HCT116 (cell line): ENCODE results near the gene FMC1. TPM values are rescaled to one million over a fixed set of nuclear protein-coding genes. Genes with fewer than 3 reads are reported as not detected.

ENCODE experiments used
- ATAC-seq: fragments of 200-7000 bp; cut with Tn5 transposase; 2 replicates; pipeline ENCODE4 v1.9.1; 2020; ENCODE audit warnings: mild to moderate bottlenecking, moderate library complexity
- BruUV-seq: library from RNA; stranded (reverse); fragments of 400-500 nt; replicated peaks from 2 replicates; lab custom pipeline; 2021; lab: Mats Ljungman, UMichigan
- CTCF ChIA-PET: fragments of 300-600 bp; sonication (Branson Sonifier 250); formaldehyde crosslinking; loops from one replicate; lab custom pipeline; 2021; ENCODE audit warnings: antibody characterized with exemption; lab: Charles Lee
- POLR2A ChIA-PET: fragments of 300-600, 350-600 bp; sonication (Branson Sonifier 250); formaldehyde crosslinking; loops from one replicate; lab custom pipeline; 2021; ENCODE audit warnings: antibody characterized with exemption; lab: Charles Lee
- RAD21 ChIA-PET, 2 experiments: fragments of 300-600 bp; sonication (Branson Sonifier 250); formaldehyde crosslinking; loops; one replicate each; lab custom pipeline; 2023; ENCODE audit warnings: low total read pairs in 2 of 2; ENCODE audit not compliant: uncharacterized antibody in 2 of 2, unreplicated experiment in 2 of 2, low non-redundant PET in 1 of 2; lab: Charles Lee
- DNase-seq: peaks from one replicate; pipeline ENCODE4 v3.0.0-alpha.2; 2010; ENCODE audit warnings: low read depth, low spot score
- H2AFZ ChIP-seq: fragments of 200-600 bp; shearing (Covaris generic), sonication (generic); 2 replicates; pipeline ENCODE4 v1.6.1; 2017; ENCODE audit warnings: low read depth, mixed run types, mixed read lengths, antibody characterized with exemption, low read length; ENCODE audit not compliant: poor library complexity, severe bottlenecking
- H3K27ac ChIP-seq: 2 replicates; pipeline ENCODE4 v1.5.1; 2012; ENCODE audit warnings: low read depth, low read length
- H3K27me3 ChIP-seq: fragments of 200-600 bp; sonication (generic); 2 replicates; pipeline ENCODE4 v1.6.1; 2016; ENCODE audit warnings: mixed run types, low read length, mixed read lengths; ENCODE audit not compliant: insufficient read depth
- H3K36me3 ChIP-seq, 2 experiments: fragments of 200-500 bp in 1 of 2; fragments of 200-600 bp in 1 of 2; sonication (Bioruptor generic) in 1 of 2; sonication (generic) in 1 of 2; 2 replicates each; pipeline versions ENCODE4 v1.5.1 to v1.6.1; 2014 to 2016; ENCODE audit warnings: low read length in 2 of 2, inconsistent platforms in 1 of 2, mixed read lengths in 1 of 2, mixed run types in 1 of 2; ENCODE audit not compliant: insufficient read depth in 2 of 2, control insufficient read depth in 1 of 2
- H3K4me1 ChIP-seq, 2 experiments: fragments of 200-600 bp in 1 of 2; sonication (generic) in 1 of 2; 2 replicates each; pipeline versions ENCODE4 v1.5.1 to v1.6.1; 2012 to 2017; ENCODE audit warnings: low read length in 2 of 2, inconsistent platforms in 1 of 2, mild to moderate bottlenecking in 1 of 2, mixed read lengths in 1 of 2, mixed run types in 1 of 2, moderate library complexity in 1 of 2; ENCODE audit not compliant: insufficient read depth in 2 of 2, control insufficient read depth in 1 of 2
- H3K4me2 ChIP-seq: fragments of 200-600 bp; sonication (generic); 2 replicates; pipeline ENCODE4 v1.6.1; 2017; ENCODE audit warnings: mixed run types, low read length, mixed read lengths
- H3K4me3 ChIP-seq, 2 experiments: fragments of 200-600 bp in 1 of 2; sonication (generic) in 1 of 2; replicated peaks in 1 of 2; 2 replicates each; pipeline ENCODE4 v1.5.1; 2011 to 2016; ENCODE audit warnings: low read length in 2 of 2, control low read depth in 1 of 2, low read depth in 1 of 2, mild to moderate bottlenecking in 1 of 2, mixed read lengths in 1 of 2, mixed run types in 1 of 2
- H3K79me2 ChIP-seq: fragments of 200-600 bp; sonication (generic); 2 replicates; pipeline ENCODE4 v1.6.1; 2017; ENCODE audit warnings: mild to moderate bottlenecking, mixed run types, low read length, moderate library complexity, mixed read lengths; ENCODE audit not compliant: insufficient read depth
- H3K9ac ChIP-seq: fragments of 200-600 bp; sonication (generic); 2 replicates; pipeline ENCODE4 v1.6.1; 2016; ENCODE audit warnings: low read length, mixed read lengths
- H3K9me2 ChIP-seq: fragments of 200-600 bp; sonication (generic), shearing (Covaris generic); 2 replicates; pipeline ENCODE4 v1.6.1; 2017; ENCODE audit warnings: mixed run types, mild to moderate bottlenecking, moderate library complexity; ENCODE audit not compliant: insufficient read depth
- H3K9me3 ChIP-seq, 2 experiments: fragments of 200-500 bp in 1 of 2; fragments of 200-600 bp in 1 of 2; sonication (Bioruptor generic) in 1 of 2; sonication (generic) in 1 of 2; 2 replicates each; pipeline ENCODE4 v1.6.1; 2014 to 2017; ENCODE audit warnings: low read length in 2 of 2, mixed read lengths in 2 of 2, inconsistent platforms in 1 of 2, low read depth in 1 of 2, mild to moderate bottlenecking in 1 of 2, mixed run types in 1 of 2, moderate library complexity in 1 of 2; ENCODE audit not compliant: control insufficient read depth in 1 of 2, insufficient read depth in 1 of 2
- H4K20me1 ChIP-seq: fragments of 200-600 bp; sonication (generic), shearing (Covaris generic); 2 replicates; pipeline ENCODE4 v1.6.1; 2017; ENCODE audit warnings: mixed run types, mild to moderate bottlenecking, moderate library complexity; ENCODE audit not compliant: insufficient read depth
- ATF3 ChIP-seq: IDR thresholded peaks from 2 replicates; pipeline ENCODE4 v1.6.1; 2012
- CBX3 ChIP-seq: IDR thresholded peaks from 2 replicates; pipeline ENCODE4 v1.6.1; 2012; ENCODE audit warnings: low read depth
- CTCF ChIP-seq, 3 experiments: fragments of 200-600 bp in 1 of 3; sonication (generic) in 1 of 3; IDR thresholded peaks in 2 of 3; conservative IDR thresholded peaks in 1 of 3; 2 replicates each; pipeline ENCODE4 v1.5.1; 2012 to 2017; ENCODE audit warnings: low read depth in 2 of 3, low read length in 2 of 3, antibody characterized with exemption in 1 of 3, borderline replicate concordance in 1 of 3, control low read depth in 1 of 3, mild to moderate bottlenecking in 1 of 3, mixed read lengths in 1 of 3, mixed run types in 1 of 3, moderate library complexity in 1 of 3; ENCODE audit not compliant: insufficient read depth in 1 of 3
- EGR1 ChIP-seq: IDR thresholded peaks from 2 replicates; pipeline ENCODE4 v1.6.1; 2012; ENCODE audit warnings: low read depth
- EZH2phosphoT487 ChIP-seq: fragments of 200-600 bp; IDR thresholded peaks from 2 replicates; pipeline ENCODE4 v1.6.1; 2018; ENCODE audit warnings: antibody characterized with exemption, borderline replicate concordance
- MAX ChIP-seq: IDR thresholded peaks from 2 replicates; pipeline ENCODE4 v1.6.1; 2012
- POLR2AphosphoS5 ChIP-seq: IDR thresholded peaks from 2 replicates; pipeline ENCODE4 v1.6.1; 2011; ENCODE audit warnings: mild to moderate bottlenecking, low read depth, low read length, moderate library complexity
- SP1 ChIP-seq: IDR thresholded peaks from 2 replicates; pipeline ENCODE4 v1.6.1; 2012; ENCODE audit warnings: low read depth
- TCF7L2 ChIP-seq: IDR thresholded peaks from 2 replicates; pipeline ENCODE4 v1.7.0; 2011; ENCODE audit warnings: borderline replicate concordance, inconsistent platforms; ENCODE audit not compliant: insufficient read depth, insufficient read length; ENCODE audit errors: extremely low read depth
- ZBTB33 ChIP-seq: IDR thresholded peaks from 2 replicates; pipeline ENCODE4 v1.6.1; 2011; ENCODE audit warnings: mild to moderate bottlenecking, low read length, moderate library complexity; ENCODE audit not compliant: insufficient replicate concordance; ENCODE audit errors: extremely low read depth
- ZFX ChIP-seq: fragments of 450-650 bp; IDR thresholded peaks from 2 replicates; pipeline ENCODE4 v1.6.1; 2017
- ZNF274 ChIP-seq: fragments of 200-500 bp; sonication (Bioruptor generic); IDR thresholded peaks from 2 replicates; pipeline ENCODE4 v1.6.1; 2014; ENCODE audit warnings: mild to moderate bottlenecking, low read depth, low read length, inconsistent platforms
- intact Hi-C: fragments of 100-400 bp; cut with micrococcal nuclease; formaldehyde crosslinking; loops from 2 replicates; pipeline ENCODE4 v1.10.0; 2022
- total RNA-seq: library from RNA; stranded (reverse); gene quantifications from one replicate; pipeline ENCODE4 v1.2.1, GENCODE V29; 2021; ENCODE audit not compliant: unreplicated experiment

Gene FMC1
- total RNA-seq, 1 experiment from 2014 or later = 19.4 TPM

DNA sequence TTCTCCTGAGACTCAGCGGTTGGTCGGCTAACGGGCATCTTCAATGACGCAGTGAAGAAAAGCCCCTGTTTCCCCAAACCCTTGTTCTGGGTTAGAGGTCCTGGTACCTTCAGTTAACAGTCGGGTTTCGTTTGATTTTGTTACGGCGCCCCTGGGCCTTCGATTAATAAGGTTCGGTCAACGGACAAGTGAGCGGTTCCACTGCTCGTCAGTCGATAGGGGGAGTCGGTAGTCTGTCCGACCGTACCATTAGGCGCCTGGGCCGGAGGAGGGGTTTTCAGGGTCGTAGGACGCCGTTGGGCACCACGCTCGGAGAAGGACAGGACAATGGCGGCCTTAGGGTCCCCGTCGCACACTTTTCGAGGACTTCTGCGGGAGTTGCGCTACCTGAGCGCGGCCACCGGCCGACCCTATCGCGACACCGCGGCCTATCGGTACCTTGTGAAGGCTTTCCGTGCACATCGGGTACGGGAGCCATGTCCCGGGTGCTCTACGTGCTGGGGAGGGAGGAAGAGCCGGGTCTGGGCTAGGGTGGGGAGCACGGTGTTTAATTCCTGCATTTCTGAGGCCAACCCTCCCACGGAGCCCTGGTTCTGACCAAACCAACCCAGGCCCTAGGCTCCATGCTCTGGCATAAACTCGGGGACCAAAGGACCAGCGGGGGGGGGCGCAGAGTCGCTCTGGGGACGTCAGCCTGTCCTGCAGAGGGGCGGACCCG is at the start of gene FMC1 (continued):
- no peak for TF ChIP-seq ZBTB33
- TF ChIP-seq TCF7L2 = no peak
- TF ChIP-seq MAX = no peak
- no peak for TF ChIP-seq EGR1
- no peak for TF ChIP-seq ATF3
- TF ChIP-seq, all 23 proteins: peak for 3

DNA sequence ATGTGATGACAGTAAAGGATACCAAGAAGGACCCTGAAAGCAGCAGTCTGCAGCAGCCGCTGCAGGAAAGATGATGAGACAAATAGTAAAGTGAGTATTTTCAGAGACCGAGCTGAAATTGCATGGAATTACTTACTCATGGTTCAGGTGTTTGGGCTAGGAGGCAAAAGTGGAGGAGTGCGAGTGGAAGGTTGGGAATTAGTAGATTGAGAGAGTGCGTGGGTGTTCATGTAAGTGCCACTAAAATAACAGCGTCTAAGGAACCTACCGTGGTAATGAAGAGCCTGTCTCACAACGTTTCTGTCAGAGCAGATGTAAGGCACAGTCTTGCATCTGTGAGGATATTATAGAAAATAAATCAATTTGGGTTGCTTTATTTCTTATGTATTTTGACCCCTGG is 48.3 kb upstream of the FMC1 start:
- Histone ChIP-seq H3K27me3 (no peaks in the 10 kb centered on the region), H2AFZ (no peak overlapping the region), H4K20me1 (no peaks in the 10 kb centered on the region), H3K9me3 (no peaks in the 10 kb centered on the region), H3K36me3 (no peaks in the 10 kb centered on the region), H3K4me2 (no peak overlapping the region), H3K27ac (no peak overlapping the region), H3K4me1 (no peaks in the 10 kb centered on the region), H3K79me2 (no peaks in the 10 kb centered on the region), H3K9me2 (no peaks in the 10 kb centered on the region), H3K9ac (no peak overlapping the region), H3K4me3 (no peak overlapping the region)
- ATAC-seq (no peak), DNase-seq (no peak)
- TF ChIP-seq CBX3 (no peak), POLR2AphosphoS5 (no peak), CTCF (IDR thresholded peaks at IDR 0.05 in 2 of 3, conservative IDR thresholded peaks at IDR 0.05 in 1 of 3; ENCODE audit: borderline replicate concordance in 1 of 3, insufficient read depth in 1 of 3, low read depth in 2 of 3, low read length in 2 of 3) (no peak), ZFX (no peak), ZNF274 (no peak), SP1 (no peak), EZH2phosphoT487 (no peak)
- ChIA-PET CTCF (no interaction called here), POLR2A (no interaction called here), RAD21 (no interaction called here)
- intact Hi-C loops = no loop called here
- no TSS peak for BruUV-seq
